MM.1S (cell line): ENCODE results near the gene FOXL3.

ENCODE experiments used
- CTCF ChIP-seq: fragments of 300-600 bp; sonication (generic); IDR thresholded peaks from 2 replicates; pipeline ENCODE4 v1.5.1; 2016; ENCODE audit warnings: antibody characterized with exemption, low read length, mixed read lengths
- EZH2phosphoT487 ChIP-seq: fragments of 300-600 bp; sonication (generic); IDR thresholded peaks from 2 replicates; pipeline ENCODE4 v1.6.1; 2018; ENCODE audit warnings: antibody characterized with exemption, low read length

GRCh38 chr7:294440-295154 is 4.6 kb downstream of the FOXL3 start:
- TF ChIP-seq CTCF = no peak
- TF ChIP-seq EZH2phosphoT487 = no peak
